Stimulated activated CD4-positive, alpha-beta T cell treated with anti-CD3 and anti-CD28 coated beads, Interleukin-15, amount 100 ng/mL, for 24 hours (primary cell): ENCODE results near the gene TMEM100.
"Not testable (repeated sequence)": the region's sequence is repeated elsewhere in the genome, so short reads cannot be mapped to it uniquely, and the experiment has no call there.

ENCODE experiments used
- DNase-seq: peaks from one replicate; pipeline ENCODE4 v3.0.0-alpha.2; 2020

Gene TMEM100

DNA sequence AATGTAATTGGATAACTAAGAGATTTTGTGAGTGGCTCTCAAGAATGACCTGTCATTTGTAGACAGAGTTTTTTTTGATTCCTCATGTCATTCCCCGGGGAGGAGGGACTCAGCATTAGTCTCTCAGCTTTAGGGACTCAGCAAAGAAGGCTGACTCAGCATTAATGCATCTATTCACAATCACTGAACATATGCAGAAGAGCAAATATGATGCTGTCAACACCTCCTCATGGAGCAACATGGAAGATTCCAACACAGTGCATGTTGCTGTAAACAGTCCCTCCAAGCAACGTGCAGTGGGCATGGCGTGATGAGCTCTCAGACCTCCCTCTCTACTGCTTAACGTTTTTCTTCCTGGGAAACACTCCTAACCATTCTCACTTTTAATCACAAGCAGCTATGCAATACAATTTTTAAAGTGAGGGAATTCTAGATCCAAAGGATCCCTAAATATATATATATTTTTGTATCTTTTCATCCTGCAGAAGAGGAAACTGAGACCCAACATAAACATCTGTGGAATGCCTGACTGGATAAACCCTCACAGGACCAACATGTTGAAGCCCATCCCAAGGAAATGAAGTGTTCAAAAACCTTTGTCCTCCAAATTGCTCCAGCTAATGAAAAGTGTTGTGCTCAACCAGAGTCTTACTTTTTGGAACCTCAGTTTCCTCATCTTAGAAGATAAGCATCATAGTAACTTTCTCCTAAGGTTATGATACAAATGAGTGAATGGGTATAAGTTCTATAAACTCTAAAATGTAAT is 38.9 kb downstream of the TMEM100 start:
- no peak for DNase-seq

DNA sequence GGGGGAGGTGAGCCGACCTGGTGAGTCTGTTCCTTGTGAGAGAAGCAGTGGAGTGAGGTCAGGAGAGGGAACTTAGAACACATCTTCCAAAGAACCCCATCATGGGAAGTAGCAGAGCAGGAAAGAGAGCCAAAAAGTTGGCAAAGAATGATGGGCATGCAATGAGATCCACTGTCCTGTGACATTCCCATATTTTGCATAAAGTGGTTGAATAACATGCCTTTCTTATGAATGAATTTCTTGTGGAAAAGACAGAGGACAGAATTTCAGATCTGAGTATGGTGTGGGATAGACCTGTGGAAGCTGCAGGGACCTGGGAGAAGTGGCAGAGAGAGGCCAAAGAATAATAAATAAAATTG is 41.3 kb downstream of the TMEM100 start:
- DNase-seq = no peak

DNA sequence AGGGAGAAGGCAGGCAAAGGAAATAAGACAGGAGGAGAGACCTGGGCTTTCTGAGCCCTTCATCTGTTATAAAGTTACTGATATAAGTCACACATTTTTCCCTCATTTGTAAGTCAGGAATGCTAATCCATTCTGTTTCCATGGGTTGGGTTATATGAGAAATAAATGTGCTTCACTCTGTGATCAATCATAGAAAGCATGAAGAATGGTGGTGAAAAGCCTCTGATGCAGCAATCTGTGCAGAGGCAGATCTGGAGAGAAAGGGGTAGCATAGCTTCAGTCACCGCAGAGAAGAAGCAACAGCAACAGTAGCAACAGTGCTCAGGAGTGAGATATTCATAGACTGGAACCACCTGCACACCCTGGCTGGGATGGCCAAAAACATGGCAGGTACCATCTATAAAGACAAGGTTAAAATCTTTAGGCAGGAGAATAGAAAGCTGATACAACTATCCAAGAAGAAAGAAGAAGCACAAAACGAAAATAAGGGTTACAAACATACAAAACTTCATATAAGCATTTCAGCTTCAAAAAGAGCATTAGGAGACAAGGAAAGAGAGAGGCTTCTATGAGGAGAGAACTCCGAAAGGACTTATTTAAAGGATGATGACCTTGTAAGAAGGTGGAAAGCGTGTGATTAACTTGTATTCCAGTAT is 41.9 kb downstream of the TMEM100 start:
- no peak for DNase-seq

DNA sequence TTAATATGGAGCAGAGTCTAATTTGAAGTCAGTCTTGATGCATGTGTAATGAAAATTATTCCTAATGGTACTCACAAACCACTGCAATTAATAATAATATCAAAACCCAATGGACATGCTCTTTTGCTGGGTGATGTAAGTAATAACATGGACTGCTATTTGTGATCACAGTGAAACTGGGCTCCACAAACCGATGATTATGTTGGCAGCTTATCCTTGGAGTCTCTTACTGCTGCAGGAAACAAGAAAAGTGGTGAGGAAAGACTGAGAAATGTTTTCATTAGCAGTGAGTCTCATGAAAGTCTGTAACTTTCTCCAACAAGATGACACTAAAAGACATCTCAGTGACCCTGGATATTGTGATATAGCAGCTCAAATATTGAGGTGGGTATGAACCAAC is 45.2 kb downstream of the TMEM100 start:
- no peak for DNase-seq

DNA sequence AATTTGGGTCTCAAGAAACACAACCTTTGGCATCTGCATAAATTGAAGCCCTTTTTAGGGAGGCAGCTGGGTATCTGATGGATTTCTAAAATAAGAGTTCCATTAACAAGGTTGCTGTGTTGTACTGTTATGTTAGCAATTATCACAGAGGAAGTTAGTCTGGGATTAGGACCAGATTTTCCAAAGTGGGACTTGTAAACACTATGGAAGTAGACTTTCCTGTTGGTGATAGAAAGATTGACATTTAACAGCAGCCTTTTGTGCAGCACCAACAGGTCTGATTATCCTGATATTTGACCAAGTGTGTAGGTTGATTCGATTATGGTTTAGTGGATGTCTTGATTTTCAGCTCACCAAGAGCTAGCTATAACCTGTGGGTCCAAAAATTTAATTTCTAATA is 46.4 kb downstream of the TMEM100 start:
- no peak for DNase-seq

DNA sequence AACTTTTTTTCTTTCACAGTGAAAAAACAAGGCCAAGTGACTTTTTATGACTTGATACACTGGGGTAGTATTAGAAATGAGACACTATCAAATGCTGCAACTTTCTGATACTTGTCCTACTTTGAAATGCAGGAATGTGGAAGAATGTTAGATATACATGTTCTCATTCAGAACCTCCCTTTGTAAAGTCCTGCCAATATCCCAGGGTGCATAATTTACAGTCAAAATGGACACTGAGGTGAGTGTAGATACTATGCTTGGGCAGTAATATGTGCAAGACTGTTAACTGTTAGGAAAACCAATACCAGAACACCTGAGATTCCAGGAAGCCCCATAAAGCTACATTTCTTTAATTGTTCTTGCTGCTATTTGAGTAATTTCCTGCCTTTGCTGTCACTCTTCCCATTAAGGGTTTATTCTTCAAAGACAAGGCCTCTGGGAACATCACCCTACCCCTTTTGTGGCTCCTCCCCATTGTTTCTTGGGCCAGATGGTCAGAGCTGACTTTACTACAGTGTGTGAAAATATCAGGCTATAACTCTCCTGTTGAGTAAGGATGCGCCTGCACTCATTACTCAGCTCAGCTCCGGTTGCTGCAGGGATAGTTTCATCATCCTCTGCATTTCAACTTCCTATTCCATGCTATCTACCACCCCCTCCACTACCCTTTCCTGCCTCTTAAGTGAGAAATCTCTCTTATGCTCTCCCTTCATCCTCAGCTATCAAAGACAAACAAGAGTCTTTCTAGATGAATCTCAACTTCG is 48.7 kb downstream of the TMEM100 start:
- DNase-seq = no peak

DNA sequence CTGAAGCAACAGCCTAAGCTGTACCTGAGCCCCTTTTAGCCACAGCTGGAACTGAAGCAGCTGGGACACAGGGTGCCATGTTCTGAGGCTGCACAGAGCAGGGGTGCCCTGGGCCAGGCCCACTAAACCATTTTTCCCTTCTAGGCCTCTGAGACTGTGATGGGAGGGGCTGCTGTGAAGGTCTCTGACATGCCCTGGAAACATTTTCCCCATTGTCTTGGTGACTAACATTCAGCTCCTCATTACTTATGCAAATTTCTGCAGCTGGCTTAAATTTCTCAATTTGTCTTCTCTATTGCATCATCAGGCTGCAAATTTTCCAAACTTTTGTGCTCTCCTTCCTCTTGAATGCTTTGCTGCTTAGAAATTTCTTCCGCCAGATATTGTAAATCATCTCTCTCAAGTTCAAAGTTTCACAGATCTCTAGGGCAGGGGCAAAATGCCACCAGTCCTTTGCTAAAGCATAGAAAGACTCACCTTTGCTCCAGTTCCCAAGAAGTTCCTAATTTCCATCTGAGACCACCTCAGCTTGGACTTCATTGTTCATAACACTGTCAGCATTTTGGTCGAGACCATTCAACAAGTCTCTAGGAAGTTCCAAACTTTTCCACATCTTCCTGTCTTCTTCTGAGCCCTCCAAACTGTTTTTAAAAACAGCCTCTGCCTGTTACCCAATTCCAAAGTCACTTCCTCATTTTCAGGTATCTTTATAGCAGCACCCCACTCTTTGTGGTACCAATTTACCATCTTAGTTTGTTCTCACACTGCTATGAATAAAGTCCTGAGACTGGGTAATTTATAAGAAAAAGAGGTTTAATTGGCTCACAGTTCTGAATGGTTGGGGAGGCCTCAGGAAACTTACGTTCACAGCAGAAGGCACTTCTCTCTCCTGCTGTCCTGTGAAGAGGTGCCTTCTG is 49.8 kb downstream of the TMEM100 start:
- DNase-seq = peak; percentile 3

DNA sequence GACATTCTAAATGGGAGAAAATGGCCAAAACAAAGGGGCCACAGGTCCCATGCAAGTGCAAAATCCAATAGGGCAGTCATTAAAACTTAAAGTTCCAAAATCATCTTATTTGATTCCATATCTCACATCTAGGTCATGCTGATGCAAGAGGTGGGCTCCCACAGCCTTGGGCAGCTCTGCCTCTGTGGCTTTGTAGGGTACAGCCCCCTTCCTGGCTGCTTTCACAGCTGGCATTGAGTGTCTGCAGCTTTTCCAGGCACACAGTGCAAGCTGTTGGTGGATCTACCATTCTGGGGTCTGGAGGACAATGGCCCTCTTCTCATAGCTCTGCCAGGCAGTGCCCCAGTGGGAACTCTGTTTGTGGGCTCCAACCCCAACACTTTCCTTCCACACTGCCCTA is 50.7 kb downstream of the TMEM100 start:
- DNase-seq = not testable (repeated sequence)
